NCI-H2171 (cell line): ENCODE results near the gene PEAK3.

ENCODE experiments used
- DNase-seq: peaks from one replicate; lab custom pipeline; 2025; lab: John Stamatoyannopoulos, UW

The PEAK3 gene

GRCh38 chr19:2315818-2316353 lies 33.9 kb upstream of the PEAK3 start:
- no peak for DNase-seq

GRCh38 chr19:2315121-2315817 lies 33.3 kb upstream of the PEAK3 start:
- DNase-seq: no peak

- peak; percentile 95 for DNase-seq
Measured at GRCh38 chr19:2312820-2313501, 31.0 kb upstream of the PEAK3 start.

GRCh38 chr19:2311093-2311492 lies 29.1 kb upstream of the PEAK3 start:
- no peak for DNase-seq

GRCh38 chr19:2309734-2310362 lies 27.9 kb upstream of the PEAK3 start:
- DNase-seq: peak; percentile 88

- DNase-seq: peak; percentile 44
Measured at GRCh38 chr19:2308114-2308556, 26.2 kb upstream of the PEAK3 start, which contains the start of gene LINGO3. LINGO3 (minus strand) TSS chr19:2308154; CDS start chr19:2291776, 16,378 bp downstream.

GRCh38 chr19:2307518-2308012 lies 25.6 kb upstream of the PEAK3 start:
- DNase-seq: no peak

- DNase-seq: no peak
Measured at GRCh38 chr19:2306971-2307370, 25.0 kb upstream of the PEAK3 start.

- DNase-seq: no peak
Measured at GRCh38 chr19:2306281-2306806, 24.4 kb upstream of the PEAK3 start.

GRCh38 chr19:2305452-2306280 lies 23.7 kb upstream of the PEAK3 start:
- DNase-seq: no peak

- no peak for DNase-seq
Measured at GRCh38 chr19:2303211-2303798, 21.3 kb upstream of the PEAK3 start.

- DNase-seq: no peak
Measured at GRCh38 chr19:2302319-2303210, 20.6 kb upstream of the PEAK3 start.

GRCh38 chr19:2300533-2300932 lies 18.6 kb upstream of the PEAK3 start:
- no peak for DNase-seq

GRCh38 chr19:2296141-2296540 lies 14.2 kb upstream of the PEAK3 start:
- no peak for DNase-seq

- DNase-seq: peak; percentile 27
Measured at GRCh38 chr19:2294687-2295335, 12.8 kb upstream of the PEAK3 start.

- no peak for DNase-seq
Measured at GRCh38 chr19:2291185-2291751, 9.3 kb upstream of the PEAK3 start.

- DNase-seq: peak; percentile 38
Measured at GRCh38 chr19:2290441-2291184, 8.6 kb upstream of the PEAK3 start.

- DNase-seq: no peak
Measured at GRCh38 chr19:2289714-2290435, 7.9 kb upstream of the PEAK3 start.
